GM21529 (cell line): ENCODE data around the gene OPTN.
"Not testable (repeated sequence)": the region's sequence is repeated elsewhere in the genome, so short reads cannot be mapped to it uniquely, and the experiment has no call there.

Source experiments
- ATAC-seq: cut with Tn5 transposase; IDR thresholded peaks from one replicate; pipeline ENCODE4 v1.9.1; 2021; ENCODE audit not compliant: unreplicated experiment

Gene OPTN

GRCh38 chr10:13089345-13089744 is 10.6 kb upstream of the OPTN start:
- ATAC-seq, result no peak

- ATAC-seq, result no peak
Measured at GRCh38 chr10:13090289-13090688, 9.7 kb upstream of the OPTN start.

GRCh38 chr10:13091801-13092200 is 8.2 kb upstream of the OPTN start:
- ATAC-seq, result no peak

- no peak for ATAC-seq
Measured at GRCh38 chr10:13092291-13093102, 7.5 kb upstream of the OPTN start.

- ATAC-seq, result not testable (repeated sequence)
Measured at GRCh38 chr10:13094082-13094481, 5.9 kb upstream of the OPTN start.

- ATAC-seq, result no peak
Measured at GRCh38 chr10:13095094-13095493, 4.9 kb upstream of the OPTN start.

GRCh38 chr10:13095929-13096328 is 4.0 kb upstream of the OPTN start:
- ATAC-seq, result no peak

GRCh38 chr10:13099144-13099665 is 758 bp upstream of the OPTN start:
- peak; percentile 33 for ATAC-seq

GRCh38 chr10:13100349-13101294 is 659 bp downstream of the OPTN start:
- peak; percentile 27 for ATAC-seq

GRCh38 chr10:13102002-13102794 is 2.2 kb downstream of the OPTN start:
- no peak for ATAC-seq

GRCh38 chr10:13103554-13103953 is 3.6 kb downstream of the OPTN start:
- no peak for ATAC-seq

GRCh38 chr10:13104697-13105096 is 4.7 kb downstream of the OPTN start:
- ATAC-seq, result no peak

- ATAC-seq, result no peak
Measured at GRCh38 chr10:13105184-13105583, 5.2 kb downstream of the OPTN start.

GRCh38 chr10:13106387-13107045 is 6.6 kb downstream of the OPTN start:
- no peak for ATAC-seq

- no peak for ATAC-seq
Measured at GRCh38 chr10:13110908-13111307, 10.9 kb downstream of the OPTN start.

GRCh38 chr10:13113544-13113943 is 13.6 kb downstream of the OPTN start:
- ATAC-seq, result no peak

- ATAC-seq, result no peak
Measured at GRCh38 chr10:13115832-13116803, 16.2 kb downstream of the OPTN start.

- no peak for ATAC-seq
Measured at GRCh38 chr10:13117841-13118783, 18.1 kb downstream of the OPTN start.
